WTC11 (cell line): ENCODE data around the gene IL25.

Experiments
- ATF2 ChIP-seq: sonication (generic); formaldehyde crosslinking; IDR thresholded peaks from 2 replicates; pipeline ENCODE4 v1.8.1; 2022; ENCODE audit warnings: low read depth, missing genetic modification reagents, borderline replicate concordance
- ATF3 ChIP-seq: sonication (generic); formaldehyde crosslinking; conservative IDR thresholded peaks from 2 replicates; pipeline ENCODE4 v1.8.1; 2022; ENCODE audit warnings: mild to moderate bottlenecking, missing genetic modification reagents
- CTCF ChIP-seq: fragments of 200-600 bp; IDR thresholded peaks from 2 replicates; pipeline ENCODE4 v1.8.0; 2022; ENCODE audit warnings: antibody characterized with exemption
- E2F4 ChIP-seq: sonication (generic); formaldehyde crosslinking; IDR thresholded peaks from 2 replicates; pipeline ENCODE4 v1.8.1; 2022; ENCODE audit warnings: low read depth, mild to moderate bottlenecking, moderate library complexity, missing genetic modification reagents, borderline replicate concordance
- E2F5 ChIP-seq: sonication (generic); formaldehyde crosslinking; IDR thresholded peaks from 2 replicates; pipeline ENCODE4 v1.8.1; 2022; ENCODE audit warnings: mild to moderate bottlenecking, moderate library complexity, missing genetic modification reagents
- ETV6 ChIP-seq: sonication (generic); formaldehyde crosslinking; IDR thresholded peaks from 2 replicates; pipeline ENCODE4 v1.8.1; 2022; ENCODE audit warnings: mild to moderate bottlenecking, missing genetic modification reagents
- HMGXB4 ChIP-seq: sonication (generic); formaldehyde crosslinking; IDR thresholded peaks from 2 replicates; pipeline ENCODE4 v1.8.1; 2023; ENCODE audit warnings: mild to moderate bottlenecking, moderate library complexity, missing genetic modification reagents
- MLX ChIP-seq: sonication (generic); formaldehyde crosslinking; IDR thresholded peaks from 2 replicates; pipeline ENCODE4 v1.8.1; 2023; ENCODE audit warnings: mild to moderate bottlenecking, missing genetic modification reagents, moderate library complexity
- NR2C2 ChIP-seq: sonication (generic); formaldehyde crosslinking; IDR thresholded peaks from 2 replicates; pipeline ENCODE4 v1.8.0; 2022; ENCODE audit warnings: mild to moderate bottlenecking, missing genetic modification reagents
- SP1 ChIP-seq: sonication (generic); formaldehyde crosslinking; conservative IDR thresholded peaks from 2 replicates; pipeline ENCODE4 v1.8.1; 2022; ENCODE audit warnings: missing genetic modification reagents
- ZNF425 ChIP-seq: fragments of 250-450 bp; sonication (Bioruptor Pico); conservative IDR thresholded peaks from 2 replicates; pipeline ENCODE4 v1.9.0; 2021; ENCODE audit warnings: mild to moderate bottlenecking

- TF ChIP-seq E2F4 (CRISPR knock-in tag), result no peak
- TF ChIP-seq ATF3, result no peak
- TF ChIP-seq MLX (CRISPR knock-in tag), result no peak
- TF ChIP-seq SP1 (CRISPR knock-in tag), result no peak
- no peak for TF ChIP-seq CTCF
- no peak for TF ChIP-seq ZNF425 (CRISPR knock-in tag)
- TF ChIP-seq ETV6 (CRISPR knock-in tag), result no peak
- no peak for TF ChIP-seq E2F5 (CRISPR knock-in tag)
- no peak for TF ChIP-seq ATF2
- no peak for TF ChIP-seq HMGXB4 (CRISPR knock-in tag)
- no peak for TF ChIP-seq NR2C2 (CRISPR knock-in tag)
Measured at GRCh38 chr14:23406725-23407355, 34.2 kb downstream of the IL25 start.
